ENCODE measurements around the gene TGIF2. TPM values are rescaled to one million over a fixed set of nuclear protein-coding genes. Genes with fewer than 3 reads are reported as not detected.

TGIF2 gene
- total and polyA plus RNA-seq, 2 of the 13 experiments (the other 11 are each of a cell fraction or from before 2014, with no cell fraction given): 41.3 to 53.9 TPM

DNA sequence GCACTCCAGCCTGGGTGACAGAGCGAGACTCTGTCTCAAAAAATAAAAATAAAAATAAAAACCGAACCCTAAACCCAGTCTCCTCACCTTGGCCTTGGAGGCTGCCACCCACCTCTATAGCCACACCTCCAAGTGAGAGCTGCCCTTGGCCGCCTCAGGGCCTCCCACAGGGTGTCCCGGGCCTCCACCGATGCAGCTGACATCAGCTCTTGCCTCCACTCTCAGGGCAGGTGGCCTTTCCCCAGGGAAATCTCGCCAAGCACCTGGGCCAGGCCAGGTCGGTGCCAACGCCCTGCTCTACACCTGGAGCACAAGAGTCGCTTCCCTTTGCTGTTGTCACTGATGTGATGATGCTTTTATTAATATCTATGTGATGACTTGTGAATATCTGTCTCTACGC, 41.0 kb upstream of the TGIF2 start:
- CTCF ChIA-PET (ENCODE audit: low intra/inter-chr PET ratio, low total read pairs): no interaction called here
- in situ Hi-C loops (cut with HindIII; ENCODE audit: extremely low pct_ligation_motif_present, low pct_unique_long_range_greater_than_20kb) (no loop called here), intact Hi-C loops (cut with micrococcal nuclease; ENCODE audit: unreplicated experiment) (no loop called here)
- no peaks in the 10 kb centered on the region for H3K79me2 ChIP-seq (ENCODE audit: insufficient read depth, low read length)
- H3K36me3 ChIP-seq (replicated peaks in 1 of 2; ENCODE audit: control insufficient read depth in 1 of 2, insufficient read depth in 2 of 2, low read length in 2 of 2): peaks cover 10% of the 10 kb centered on the region in 2 experiments
- H4K20me1 ChIP-seq (ENCODE audit: insufficient read depth, low read length): peaks cover 4% of the 10 kb centered on the region; the same call in 1 of the 2 replicates
- H3K4me2 ChIP-seq (ENCODE audit: low read depth, low read length): no peak overlapping the region
- WGBS (ENCODE audit: low lambda C conversion rate): 73% methylated on average over 10 of the region's 10 CpGs
- peaks cover 3% of the 10 kb centered on the region; the same call in 1 of the 2 replicates for H3K4me1 ChIP-seq (ENCODE audit: insufficient read depth, low read length)
- no TSS peak for BruUV-seq (replicated peaks)
- TF ChIP-seq AGO2 (optimal IDR thresholded peaks at IDR 0.05; ENCODE audit: low read depth, low read length): peak; percentile 26
- TF ChIP-seq, protein P1, sequence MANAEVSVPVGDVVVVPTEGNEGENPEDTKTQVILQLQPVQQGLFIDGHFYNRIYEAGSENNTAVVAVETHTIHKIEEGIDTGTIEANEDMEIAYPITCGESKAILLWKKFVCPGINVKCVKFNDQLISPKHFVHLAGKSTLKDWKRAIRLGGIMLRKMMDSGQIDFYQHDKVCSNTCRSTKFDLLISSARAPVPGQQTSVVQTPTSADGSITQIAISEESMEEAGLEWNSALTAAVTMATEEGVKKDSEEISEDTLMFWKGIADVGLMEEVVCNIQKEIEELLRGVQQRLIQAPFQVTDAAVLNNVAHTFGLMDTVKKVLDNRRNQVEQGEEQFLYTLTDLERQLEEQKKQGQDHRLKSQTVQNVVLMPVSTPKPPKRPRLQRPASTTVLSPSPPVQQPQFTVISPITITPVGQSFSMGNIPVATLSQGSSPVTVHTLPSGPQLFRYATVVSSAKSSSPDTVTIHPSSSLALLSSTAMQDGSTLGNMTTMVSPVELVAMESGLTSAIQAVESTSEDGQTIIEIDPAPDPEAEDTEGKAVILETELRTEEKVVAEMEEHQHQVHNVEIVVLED (CRISPR knock-in tag; IDR thresholded peaks at IDR 0.05; ENCODE audit: borderline replicate concordance): no peak
- DNase-seq (ENCODE audit: low spot score) (no peak), FAIRE-seq (no peak), ATAC-seq (peak; percentile 14; the same call in 2 of the 3 replicates)
- no peak overlapping the region for H2AFZ ChIP-seq (ENCODE audit: low read length)
- H3K4me3 ChIP-seq (replicated peaks in 1 of 3; ENCODE audit: insufficient read depth in 1 of 3, low read depth in 2 of 3, low read length in 3 of 3): no peak overlapping the region
- H3K9me3 ChIP-seq (ENCODE audit: low read length): no peaks in the 10 kb centered on the region
- POLR2A ChIA-PET: no interaction called here
- H3K27me3 ChIP-seq (ENCODE audit: control insufficient read depth in 1 of 2, insufficient read depth in 2 of 2, low read length in 2 of 2): no peaks in the 10 kb centered on the region
- no peak overlapping the region for H3K27ac ChIP-seq (ENCODE audit: extremely low read length, insufficient read depth, low read length)
- no peak overlapping the region for H3K9ac ChIP-seq (ENCODE audit: insufficient read depth, low read depth, low read length)

DNA sequence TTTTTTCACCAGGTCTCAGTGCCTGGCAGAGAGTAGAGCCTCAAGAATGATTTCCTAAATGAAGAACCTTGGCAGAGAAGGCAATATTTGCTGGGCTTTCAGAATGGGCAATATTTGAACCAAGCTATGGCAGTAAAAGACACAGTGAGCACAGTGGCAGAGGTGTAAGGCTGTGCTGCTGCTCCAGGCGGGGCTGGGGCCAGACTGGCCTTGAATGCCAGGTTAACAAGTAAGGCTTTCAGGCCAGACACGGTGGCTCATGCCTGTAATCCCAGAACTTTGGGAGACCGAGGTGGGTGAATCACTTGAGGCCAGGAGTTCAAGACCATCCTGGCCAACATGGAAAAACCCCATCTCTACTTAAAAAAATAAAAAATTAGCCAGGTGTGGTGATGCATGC, 40.6 kb upstream of the TGIF2 start:
- H3K36me3 ChIP-seq (replicated peaks in 1 of 2; ENCODE audit: control insufficient read depth in 1 of 2, insufficient read depth in 2 of 2, low read length in 2 of 2): peaks cover 6 to 7% of the 10 kb centered on the region in 2 experiments; a peak in 3 of 5 replicates
- no peak overlapping the region for H3K9ac ChIP-seq (ENCODE audit: insufficient read depth, low read depth, low read length)
- ATAC-seq (0 out of 3 replicates have a peak, but pooled peaks have one; percentile 8), FAIRE-seq (no peak), DNase-seq (ENCODE audit: low spot score) (no peak)
- no peak overlapping the region for H3K27ac ChIP-seq (ENCODE audit: extremely low read length, insufficient read depth, low read length)
- peaks cover 7% of the 10 kb centered on the region; the same call in 1 of the 2 replicates for H3K4me1 ChIP-seq (ENCODE audit: insufficient read depth, low read length)
- H3K79me2 ChIP-seq (ENCODE audit: insufficient read depth, low read length): no peaks in the 10 kb centered on the region
- TF ChIP-seq RARG (CRISPR knock-in tag; IDR thresholded peaks at IDR 0.05; ENCODE audit: low read depth) (no peak), ZNF333 (CRISPR knock-in tag; IDR thresholded peaks at IDR 0.05; ENCODE audit: borderline replicate concordance) (0 out of 2 replicates have a peak, but pooled peaks have one; percentile 27), RNF219 (CRISPR knock-in tag; IDR thresholded peaks at IDR 0.05) (no peak)
- TF ChIP-seq, protein P2, sequence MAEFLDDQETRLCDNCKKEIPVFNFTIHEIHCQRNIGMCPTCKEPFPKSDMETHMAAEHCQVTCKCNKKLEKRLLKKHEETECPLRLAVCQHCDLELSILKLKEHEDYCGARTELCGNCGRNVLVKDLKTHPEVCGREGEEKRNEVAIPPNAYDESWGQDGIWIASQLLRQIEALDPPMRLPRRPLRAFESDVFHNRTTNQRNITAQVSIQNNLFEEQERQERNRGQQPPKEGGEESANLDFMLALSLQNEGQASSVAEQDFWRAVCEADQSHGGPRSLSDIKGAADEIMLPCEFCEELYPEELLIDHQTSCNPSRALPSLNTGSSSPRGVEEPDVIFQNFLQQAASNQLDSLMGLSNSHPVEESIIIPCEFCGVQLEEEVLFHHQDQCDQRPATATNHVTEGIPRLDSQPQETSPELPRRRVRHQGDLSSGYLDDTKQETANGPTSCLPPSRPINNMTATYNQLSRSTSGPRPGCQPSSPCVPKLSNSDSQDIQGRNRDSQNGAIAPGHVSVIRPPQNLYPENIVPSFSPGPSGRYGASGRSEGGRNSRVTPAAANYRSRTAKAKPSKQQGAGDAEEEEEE (CRISPR knock-in tag; IDR thresholded peaks at IDR 0.05; ENCODE audit: borderline replicate concordance): no peak
- TF ChIP-seq, protein P3, sequence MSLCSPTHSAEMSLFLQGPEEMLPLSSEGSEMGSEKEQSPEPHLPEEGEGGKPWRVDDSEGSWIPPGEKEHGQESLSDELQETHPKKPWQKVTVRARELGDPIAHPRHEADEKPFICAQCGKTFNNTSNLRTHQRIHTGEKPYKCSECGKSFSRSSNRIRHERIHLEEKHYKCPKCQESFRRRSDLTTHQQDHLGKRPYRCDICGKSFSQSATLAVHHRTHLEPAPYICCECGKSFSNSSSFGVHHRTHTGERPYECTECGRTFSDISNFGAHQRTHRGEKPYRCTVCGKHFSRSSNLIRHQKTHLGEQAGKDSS (CRISPR knock-in tag; IDR thresholded peaks at IDR 0.05; ENCODE audit: borderline replicate concordance, low read depth): no peak
- H4K20me1 ChIP-seq (ENCODE audit: insufficient read depth, low read length): peaks cover 4% of the 10 kb centered on the region; the same call in 1 of the 2 replicates
- H2AFZ ChIP-seq (ENCODE audit: low read length): no peak overlapping the region
- in situ Hi-C loops (cut with HindIII; ENCODE audit: extremely low pct_ligation_motif_present, low pct_unique_long_range_greater_than_20kb) (no loop called here), intact Hi-C loops (cut with micrococcal nuclease; ENCODE audit: unreplicated experiment) (no loop called here)
- H3K27me3 ChIP-seq (ENCODE audit: control insufficient read depth in 1 of 2, insufficient read depth in 2 of 2, low read length in 2 of 2): no peaks in the 10 kb centered on the region
- ChIA-PET CTCF (ENCODE audit: low intra/inter-chr PET ratio, low total read pairs) (no interaction called here), POLR2A (no interaction called here)
- H3K4me2 ChIP-seq (ENCODE audit: low read depth, low read length): no peak overlapping the region
- H3K4me3 ChIP-seq (replicated peaks in 1 of 3; ENCODE audit: insufficient read depth in 1 of 3, low read depth in 2 of 3, low read length in 3 of 3): no peak overlapping the region
- WGBS (ENCODE audit: low lambda C conversion rate): 57% methylated on average over 3 of the region's 3 CpGs
- H3K9me3 ChIP-seq (ENCODE audit: low read length): no peaks in the 10 kb centered on the region
- no TSS peak for BruUV-seq (replicated peaks)
